Stomach (tissue), 4 donors: ENCODE results near the gene RWDD2A.

Experiments
- CTCF ChIP-seq, 7 experiments: fragments of 450-650 bp in 4 of 7; fragments of 200-600 bp in 3 of 7; sonication (generic) in 3 of 7; IDR thresholded peaks; one replicate each; pipeline ENCODE4 v1.5.1; 2016 to 2019; ENCODE audit warnings: antibody characterized with exemption in 7 of 7, control low read depth in 2 of 7, mild to moderate bottlenecking in 1 of 7
- POLR2A ChIP-seq, 4 donors: fragments of 450-650 bp; IDR thresholded peaks; one replicate each; pipeline ENCODE4 v1.6.1; 2016; ENCODE audit warnings: antibody characterized with exemption in 4 of 4, control low read depth in 2 of 4, mild to moderate bottlenecking in 1 of 4, moderate library complexity in 1 of 4
- POLR2AphosphoS5 ChIP-seq, 3 donors: sonication (generic); formaldehyde crosslinking; IDR thresholded peaks; one replicate each; pipeline ENCODE4 v1.6.1; 2016; ENCODE audit warnings: antibody characterized with exemption in 3 of 3

- TF ChIP-seq CTCF (IDR thresholded peaks at IDR 0.05) (no peak), POLR2A (IDR thresholded peaks at IDR 0.05) (no peak), POLR2AphosphoS5 (IDR thresholded peaks at IDR 0.05) (no peak)
Measured at GRCh38 chr6:83193747-83194566, 800 bp downstream of the RWDD2A start.
